PC-9 (cell line): ENCODE data around the gene XYLT2. TPM values are rescaled to one million over a fixed set of nuclear protein-coding genes. Genes with fewer than 3 reads are reported as not detected.

Experiments
- BruUV-seq: library from RNA; stranded (reverse); fragments of 400-500 nt; replicated peaks from 2 replicates; lab custom pipeline; 2021; lab: Mats Ljungman, UMichigan
- CTCF ChIA-PET: fragments of 300-600 bp; sonication (Branson Sonifier 250); formaldehyde crosslinking; loops from one replicate; lab custom pipeline; 2022; ENCODE audit warnings: antibody characterized with exemption; lab: Charles Lee
- POLR2A ChIA-PET: fragments of 300-600 bp; sonication (Branson Sonifier 250); formaldehyde crosslinking; loops from one replicate; lab custom pipeline; 2022; ENCODE audit warnings: antibody characterized with exemption; ENCODE audit not compliant: unreplicated experiment; lab: Charles Lee
- DNase-seq, 2 experiments: peaks; one replicate each; pipeline versions ENCODE4 v3.0.0 to v3.0.0-alpha.2; 2015 to 2022; ENCODE audit warnings: mixed read lengths in 1 of 2
- H2AFZ ChIP-seq: fragments of 200-600 bp; sonication (generic); 2 replicates; pipeline ENCODE4 v1.8.1; 2017; ENCODE audit warnings: antibody characterized with exemption
- H3F3A ChIP-seq: fragments of 200-600 bp; sonication (generic); 2 replicates; pipeline ENCODE4 v1.8.1; 2017; ENCODE audit warnings: antibody characterized with exemption, mild to moderate bottlenecking, low read depth; ENCODE audit not compliant: insufficient read depth
- H3K27ac ChIP-seq: fragments of 200-600 bp; sonication (generic); 2 replicates; pipeline ENCODE4 v1.6.1; 2016; ENCODE audit warnings: mixed run types
- H3K27me3 ChIP-seq: fragments of 200-600 bp; sonication (generic); 2 replicates; pipeline ENCODE4 v1.6.1; 2016; ENCODE audit warnings: low read depth, mixed run types; ENCODE audit not compliant: insufficient read depth
- H3K36me3 ChIP-seq: fragments of 200-600 bp; sonication (generic); 2 replicates; pipeline ENCODE4 v1.6.1; 2016; ENCODE audit warnings: low read depth, mixed run types
- H3K4me1 ChIP-seq: fragments of 200-600 bp; sonication (generic); replicated peaks from 2 replicates; pipeline ENCODE4 v1.6.1; 2016; ENCODE audit warnings: mixed run types; ENCODE audit not compliant: insufficient read depth
- H3K4me2 ChIP-seq: fragments of 200-600 bp; sonication (generic); 2 replicates; pipeline ENCODE4 v1.6.1; 2017; ENCODE audit warnings: mixed run types
- H3K4me3 ChIP-seq: fragments of 200-600 bp; sonication (generic); 2 replicates; pipeline ENCODE4 v1.6.1; 2016; ENCODE audit warnings: mixed run types
- H3K79me2 ChIP-seq: fragments of 200-600 bp; sonication (generic); 2 replicates; pipeline ENCODE4 v1.6.1; 2017; ENCODE audit warnings: low read depth, mixed run types
- H3K9me2 ChIP-seq: fragments of 200-600 bp; sonication (generic); 2 replicates; pipeline ENCODE4 v1.8.1; 2017; ENCODE audit warnings: mild to moderate bottlenecking; ENCODE audit not compliant: insufficient read depth
- H3K9me3 ChIP-seq: fragments of 200-600 bp; sonication (generic); 2 replicates; pipeline ENCODE4 v1.8.1; 2016; ENCODE audit warnings: low read depth; ENCODE audit not compliant: insufficient read depth
- H4K20me1 ChIP-seq: fragments of 200-600 bp; sonication (generic); 2 replicates; pipeline ENCODE4 v1.8.1; 2017; ENCODE audit not compliant: insufficient read depth
- CTCF ChIP-seq: fragments of 200-600 bp; sonication (generic); conservative IDR thresholded peaks from 2 replicates; pipeline ENCODE4 v1.6.1; 2017; ENCODE audit warnings: mixed run types, antibody characterized with exemption, mild to moderate bottlenecking, moderate library complexity
- EZH2 ChIP-seq: fragments of 200-600 bp; sonication (generic); IDR thresholded peaks from 2 replicates; pipeline ENCODE4 v1.8.0; 2017; ENCODE audit warnings: antibody characterized with exemption, low read depth
- intact Hi-C: fragments of 100-400 bp; cut with micrococcal nuclease; formaldehyde crosslinking; loops from one replicate; pipeline ENCODE4 v1.10.0; 2022; ENCODE audit not compliant: unreplicated experiment
- total RNA-seq: library from RNA; stranded (reverse); gene quantifications from 2 replicates; pipeline ENCODE4 v1.2.3, GENCODE V29; 2021

Gene XYLT2
- total RNA-seq, 1 experiment from 2014 or later, result 37.5 TPM

GRCh38 chr17:50388728-50389127 lies 42.8 kb downstream of the XYLT2 start:
- Histone ChIP-seq H3K36me3 (peaks cover 88% of the 10 kb centered on the region), H3K27me3 (no peaks in the 10 kb centered on the region), H3F3A (peaks cover 68% of the 10 kb centered on the region), H4K20me1 (peaks cover 51% of the 10 kb centered on the region), H2AFZ (no peak overlapping the region), H3K9me3 (no peaks in the 10 kb centered on the region), H3K9me2 (no peaks in the 10 kb centered on the region), H3K79me2 (peaks cover 55% of the 10 kb centered on the region), H3K27ac (no peak overlapping the region), H3K4me1 (peaks cover 34% of the 10 kb centered on the region), H3K4me2 (no peak overlapping the region), H3K4me3 (no peak overlapping the region)
- no TSS peak for BruUV-seq
- ChIA-PET POLR2A (interaction anchor here (0.7 kb wide), 1 partner anchor 69 kb away, joined by 3 read pairs; no protein-coding TSS in a partner anchor), CTCF (no interaction called here)
- TF ChIP-seq CTCF (no peak), EZH2 (no peak)
- intact Hi-C loops, result no loop called here
- DNase-seq, result no peak

- no peak for DNase-seq
- Histone ChIP-seq H2AFZ (no peak overlapping the region), H3K9me2 (no peaks in the 10 kb centered on the region), H3K9me3 (no peaks in the 10 kb centered on the region), H4K20me1 (peaks cover 57% of the 10 kb centered on the region), H3K27ac (no peak overlapping the region), H3K79me2 (peaks cover 63% of the 10 kb centered on the region), H3K4me3 (no peak overlapping the region), H3K27me3 (no peaks in the 10 kb centered on the region), H3F3A (peaks cover 74% of the 10 kb centered on the region), H3K4me2 (no peak overlapping the region), H3K4me1 (peaks cover 42% of the 10 kb centered on the region), H3K36me3 (peaks cover 89% of the 10 kb centered on the region)
- CTCF ChIA-PET, result no interaction called here
- POLR2A ChIA-PET, result interaction anchor here (0.7 kb wide), 1 partner anchor 69 kb away, joined by 3 read pairs; no protein-coding TSS in a partner anchor
- intact Hi-C loops, result no loop called here
- no peak for TF ChIP-seq CTCF
- no peak for TF ChIP-seq EZH2
- BruUV-seq, result no TSS peak
Measured at GRCh38 chr17:50389534-50389933, 43.6 kb downstream of the XYLT2 start.

- Histone ChIP-seq H3F3A (peaks cover 73% of the 10 kb centered on the region), H3K79me2 (peaks cover 82% of the 10 kb centered on the region), H3K9me3 (no peaks in the 10 kb centered on the region), H3K36me3 (peaks cover 73% of the 10 kb centered on the region), H3K4me3 (no peak overlapping the region), H3K9me2 (no peaks in the 10 kb centered on the region), H3K4me1 (peaks cover 62% of the 10 kb centered on the region), H3K4me2 (peak overlapping the region; percentile 47), H4K20me1 (peaks cover 68% of the 10 kb centered on the region), H2AFZ (no peak overlapping the region), H3K27ac (peak overlapping the region; percentile 62), H3K27me3 (no peaks in the 10 kb centered on the region)
- ChIA-PET CTCF (interaction anchor here (0.6 to 1.3 kb wide), 2 partner anchors 24 to 50 kb away, joined by 3 read pairs; no protein-coding TSS in a partner anchor), POLR2A (no interaction called here)
- BruUV-seq, result no TSS peak
- intact Hi-C loops, result no loop called here
- no peak for TF ChIP-seq EZH2
- TF ChIP-seq CTCF, result no peak
- no peak for DNase-seq
Measured at GRCh38 chr17:50392621-50393020, 46.7 kb downstream of the XYLT2 start.
